PC-3 (cell line): Measurements from ENCODE around the gene MPPED2.

Experiments
- EZH2phosphoT487 ChIP-seq: fragments of 300-600 bp; sonication (generic); IDR thresholded peaks from 2 replicates; pipeline ENCODE4 v1.6.1; 2018; ENCODE audit warnings: mild to moderate bottlenecking, antibody characterized with exemption, low read length, borderline replicate concordance
- TF ChIP-seq, protein P1 (sequence below): fragments of 300-600 bp; sonication (generic); conservative IDR thresholded peaks from 2 replicates; pipeline ENCODE4 v1.5.1; 2017; ENCODE audit warnings: antibody characterized with exemption, low read depth, mild to moderate bottlenecking, low read length

DNA sequence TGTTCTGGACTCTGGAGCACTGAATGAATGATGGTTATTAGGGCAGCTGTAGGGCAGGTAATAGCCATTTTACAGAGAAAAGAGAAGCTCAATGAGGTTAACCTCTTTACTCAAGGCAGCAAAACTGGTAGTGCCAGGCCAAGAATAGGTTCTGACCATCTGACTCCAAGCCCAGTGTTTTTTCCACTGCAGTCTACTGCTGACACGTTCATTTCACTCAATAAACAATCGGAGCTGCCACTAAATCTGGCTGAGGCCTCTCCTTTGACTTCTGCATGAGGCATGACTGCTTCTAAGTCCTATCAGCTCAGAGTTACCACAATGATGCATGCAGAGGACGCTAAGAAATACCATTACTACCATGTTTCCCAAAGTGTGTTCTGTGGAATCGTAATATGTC, 145.6 kb downstream of the MPPED2 start:
- TF ChIP-seq, protein P1, sequence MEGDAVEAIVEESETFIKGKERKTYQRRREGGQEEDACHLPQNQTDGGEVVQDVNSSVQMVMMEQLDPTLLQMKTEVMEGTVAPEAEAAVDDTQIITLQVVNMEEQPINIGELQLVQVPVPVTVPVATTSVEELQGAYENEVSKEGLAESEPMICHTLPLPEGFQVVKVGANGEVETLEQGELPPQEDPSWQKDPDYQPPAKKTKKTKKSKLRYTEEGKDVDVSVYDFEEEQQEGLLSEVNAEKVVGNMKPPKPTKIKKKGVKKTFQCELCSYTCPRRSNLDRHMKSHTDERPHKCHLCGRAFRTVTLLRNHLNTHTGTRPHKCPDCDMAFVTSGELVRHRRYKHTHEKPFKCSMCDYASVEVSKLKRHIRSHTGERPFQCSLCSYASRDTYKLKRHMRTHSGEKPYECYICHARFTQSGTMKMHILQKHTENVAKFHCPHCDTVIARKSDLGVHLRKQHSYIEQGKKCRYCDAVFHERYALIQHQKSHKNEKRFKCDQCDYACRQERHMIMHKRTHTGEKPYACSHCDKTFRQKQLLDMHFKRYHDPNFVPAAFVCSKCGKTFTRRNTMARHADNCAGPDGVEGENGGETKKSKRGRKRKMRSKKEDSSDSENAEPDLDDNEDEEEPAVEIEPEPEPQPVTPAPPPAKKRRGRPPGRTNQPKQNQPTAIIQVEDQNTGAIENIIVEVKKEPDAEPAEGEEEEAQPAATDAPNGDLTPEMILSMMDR: no peak
- TF ChIP-seq EZH2phosphoT487: no peak
